Vagina (tissue), 2 donors: ENCODE measurements around the gene S1PR4.

ENCODE experiments used
- POLR2A ChIP-seq, 2 donors: fragments of 450-650 bp; IDR thresholded peaks; one replicate each; pipeline ENCODE4 v1.6.1; 2017; ENCODE audit warnings: antibody characterized with exemption in 2 of 2, mild to moderate bottlenecking in 2 of 2, moderate library complexity in 2 of 2
- POLR2AphosphoS5 ChIP-seq, 2 donors: sonication (generic); formaldehyde crosslinking; IDR thresholded peaks; one replicate each; pipeline ENCODE4 v1.9.0; 2017; ENCODE audit warnings: antibody characterized with exemption in 2 of 2, mild to moderate bottlenecking in 2 of 2, low read depth in 1 of 2; ENCODE audit not compliant: insufficient read depth in 1 of 2

GRCh38 chr19:3186160-3186688 is 7.7 kb downstream of the S1PR4 start:
- TF ChIP-seq POLR2A (IDR thresholded peaks at IDR 0.05) (no peak), POLR2AphosphoS5 (IDR thresholded peaks at IDR 0.05; ENCODE audit: insufficient read depth in 1 of 2, low read depth in 1 of 2) (no peak)
